ENCODE measurements around the gene CLDND1.

The CLDND1 gene

GRCh38 chr3:98530676-98531075, 8.0 kb upstream of the CLDND1 start:
- H4K20me1 ChIP-seq: no peaks in the 10 kb centered on the region
- H3K4me2 ChIP-seq: no peak overlapping the region
- no peaks in the 10 kb centered on the region for H3K36me3 ChIP-seq
- H3K27ac ChIP-seq: no peak overlapping the region
- H3K4me1 ChIP-seq: peaks cover 0 to 16% (median 4%) of the 10 kb centered on the region in 10 experiments; a peak in 9 of 20 replicates
- no peaks in the 10 kb centered on the region for H3K9me3 ChIP-seq (replicated peaks in 1 of 11)
- no peaks in the 10 kb centered on the region for H3K27me3 ChIP-seq
- H3K9ac ChIP-seq: no peak overlapping the region
- no peak overlapping the region for H3K4me3 ChIP-seq
- TF ChIP-seq Cebpa-rat (IDR thresholded peaks at IDR 0.05): no peak

DNA sequence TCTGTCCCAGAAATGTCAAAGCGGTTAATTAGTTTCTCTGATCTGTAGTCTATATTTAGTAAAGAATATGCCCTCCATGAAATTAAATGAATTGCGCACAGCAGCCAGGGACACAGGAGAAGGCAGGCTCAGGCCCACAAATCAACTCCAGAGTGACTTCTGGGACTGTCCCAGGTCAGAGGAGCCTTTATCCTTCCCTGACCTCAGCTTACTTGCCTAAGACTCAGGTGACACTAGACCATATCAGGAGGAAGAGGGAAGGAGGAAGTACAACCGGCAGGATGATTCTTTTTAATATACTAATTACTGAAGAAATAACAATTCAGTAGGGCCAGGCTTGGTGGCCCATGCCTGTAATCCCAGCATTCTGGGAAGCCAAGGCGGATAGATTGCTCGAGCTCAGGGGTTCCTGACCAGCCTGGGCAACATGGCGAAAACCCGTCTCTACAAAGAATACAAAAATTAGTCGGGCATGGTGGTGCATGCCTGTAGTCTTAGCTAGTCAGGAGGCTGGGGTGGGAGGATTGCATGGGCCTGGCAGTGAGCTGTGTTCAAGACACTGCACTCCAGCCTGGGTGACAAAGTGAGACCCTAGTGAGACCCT, 7.3 kb upstream of the CLDND1 start:
- Histone ChIP-seq H3K4me3 (no peak overlapping the region), H3K9ac (no peak overlapping the region), H3K27ac (no peak overlapping the region), H3K36me3 (no peaks in the 10 kb centered on the region), H3K9me3 (replicated peaks in 1 of 11) (no peaks in the 10 kb centered on the region), H3K4me1 (peaks cover 0 to 16% (median 4%) of the 10 kb centered on the region in 10 experiments; a peak in 9 of 20 replicates), H4K20me1 (no peaks in the 10 kb centered on the region), H3K4me2 (no peak overlapping the region), H3K27me3 (no peaks in the 10 kb centered on the region)
- no peak for TF ChIP-seq Cebpa-rat (IDR thresholded peaks at IDR 0.05)

DNA sequence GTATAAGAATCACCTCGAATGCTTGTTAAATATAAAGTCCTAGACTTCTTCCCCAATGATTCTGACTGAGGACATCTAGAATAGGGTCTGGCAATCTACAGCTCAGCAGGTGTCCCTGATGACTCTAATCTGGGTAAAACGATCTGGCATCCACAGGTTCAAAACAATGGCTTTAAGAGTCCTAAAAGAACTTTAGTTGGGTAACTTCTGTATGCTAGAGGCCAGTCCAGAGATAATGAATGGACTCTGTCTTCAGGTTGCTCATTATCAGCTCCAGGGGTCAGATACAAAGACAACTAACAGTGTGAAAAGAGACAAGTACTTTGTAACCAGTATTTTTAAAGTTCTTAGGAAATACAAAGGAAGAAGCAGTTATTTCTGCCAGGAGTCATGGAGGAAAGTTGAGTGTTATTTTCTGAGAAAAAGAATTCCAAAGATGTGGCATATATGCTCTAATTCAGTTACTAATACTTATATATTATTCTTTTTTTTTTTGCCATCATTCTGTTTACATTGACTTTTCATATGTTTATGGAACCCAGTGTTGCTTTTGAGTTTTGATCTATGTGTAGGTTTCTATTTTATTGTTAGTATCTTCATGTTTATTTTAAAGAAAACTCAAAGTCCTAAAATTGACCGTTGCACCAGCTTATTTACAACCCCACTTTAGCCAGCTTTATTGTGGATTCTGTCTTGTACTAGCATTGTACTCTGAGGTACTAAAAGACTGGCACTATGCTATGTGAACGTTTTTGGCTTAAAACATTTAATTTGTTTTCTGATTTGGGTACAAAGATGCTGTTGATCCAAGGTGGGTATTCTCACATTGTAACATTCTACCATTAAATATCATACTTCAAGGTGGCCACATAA, 6.0 kb upstream of the CLDND1 start:
- H3K9ac ChIP-seq: no peak overlapping the region

DNA sequence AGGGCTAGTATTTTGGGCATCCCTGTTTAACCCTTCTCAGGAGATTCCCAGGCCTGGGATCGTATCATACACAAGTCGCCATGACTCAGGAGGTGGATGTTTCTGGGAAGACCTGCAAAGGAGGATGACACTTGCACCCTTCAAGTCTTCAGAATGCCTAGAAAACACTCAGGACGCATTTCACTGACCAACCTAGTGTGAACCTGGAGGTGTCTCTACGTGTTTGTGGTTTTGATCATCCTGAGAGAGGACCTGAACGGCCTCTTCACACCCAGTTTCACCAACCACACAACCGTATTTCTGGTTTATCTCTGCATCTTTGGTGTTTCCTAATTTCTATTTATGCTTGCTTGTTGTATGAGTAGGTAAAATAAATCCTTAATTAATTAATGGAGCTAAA, 2.8 kb upstream of the CLDND1 start:
- H3K4me1 ChIP-seq: peaks cover 10 to 17% (median 14%) of the 10 kb centered on the region in 10 experiments; a peak in 19 of 20 replicates
- no peaks in the 10 kb centered on the region for H3K9me3 ChIP-seq (replicated peaks in 1 of 11)
- no peak overlapping the region for H3K4me2 ChIP-seq
- H3K27me3 ChIP-seq: no peaks in the 10 kb centered on the region
- H3K36me3 ChIP-seq: peaks cover 7 to 10% (median 8%) of the 10 kb centered on the region in 11 experiments; a peak in 20 of 22 replicates
- TF ChIP-seq Cebpa-rat (IDR thresholded peaks at IDR 0.05): no peak
- no peak overlapping the region for H3K4me3 ChIP-seq
- H3K9ac ChIP-seq: no peak overlapping the region
- H4K20me1 ChIP-seq: peaks cover 0 to 15% (median 0%) of the 10 kb centered on the region in 11 experiments; a peak in 6 of 22 replicates
- H3K27ac ChIP-seq: no peak overlapping the region

More for the DNA sequence above, 6.0 kb upstream of the CLDND1 start:
- Histone ChIP-seq H3K27ac (no peak overlapping the region), H3K9me3 (replicated peaks in 1 of 11) (no peaks in the 10 kb centered on the region), H3K4me3 (no peak overlapping the region), H3K4me2 (no peak overlapping the region), H3K4me1 (peaks cover 0 to 16% (median 4%) of the 10 kb centered on the region in 10 experiments; a peak in 9 of 20 replicates), H3K27me3 (no peaks in the 10 kb centered on the region), H3K36me3 (no peaks in the 10 kb centered on the region), H4K20me1 (no peaks in the 10 kb centered on the region)
- TF ChIP-seq Cebpa-rat (IDR thresholded peaks at IDR 0.05): no peak

DNA sequence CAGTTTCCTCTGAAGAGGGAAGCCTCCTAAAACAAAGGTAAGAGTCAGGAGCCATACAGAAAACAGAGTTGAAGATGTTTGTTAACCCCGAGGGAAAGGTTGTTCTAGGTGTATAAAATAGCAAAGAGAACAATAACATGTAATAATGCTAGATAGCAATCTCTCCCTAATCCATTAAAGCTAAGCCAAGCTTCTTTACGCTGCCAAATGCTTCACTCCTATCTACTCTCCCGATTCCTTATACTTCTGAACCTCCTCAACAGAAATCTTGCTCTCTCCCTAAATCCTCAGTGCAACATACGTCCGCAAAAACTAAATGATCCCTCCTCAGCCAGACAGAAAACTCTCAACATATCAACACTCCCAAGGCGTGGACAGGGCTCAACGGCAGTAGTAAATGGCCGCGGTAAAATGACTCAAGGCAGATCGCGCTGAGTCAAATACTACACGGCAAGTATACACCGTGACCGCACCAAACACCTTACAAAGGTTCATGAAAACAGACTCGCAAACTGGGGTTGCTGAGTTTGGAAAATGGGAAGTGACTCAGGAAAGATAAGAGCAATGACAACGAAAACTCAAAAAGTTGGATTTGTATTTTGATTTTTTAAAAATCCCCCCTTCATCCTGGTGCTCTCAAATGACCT, 682 bp downstream of the CLDND1 start:
- no peaks in the 10 kb centered on the region for H3K27me3 ChIP-seq
- peaks cover 10 to 31% (median 18%) of the 10 kb centered on the region in 10 experiments; a peak in 19 of 20 replicates for H3K4me1 ChIP-seq
- H3K27ac ChIP-seq: peak overlapping the region; percentile 82 to 95 (median 91)
- H3K9ac ChIP-seq: peak overlapping the region; percentile 87 to 95 (median 92)
- peaks cover 41 to 45% (median 43%) of the 10 kb centered on the region in 11 experiments for H3K36me3 ChIP-seq
- TF ChIP-seq Cebpa-rat (IDR thresholded peaks at IDR 0.05): no peak
- H4K20me1 ChIP-seq: peaks cover 0 to 40% (median 14%) of the 10 kb centered on the region in 11 experiments; a peak in 10 of 22 replicates
- H3K9me3 ChIP-seq (replicated peaks in 1 of 11): no peaks in the 10 kb centered on the region
- peak overlapping the region; percentile 74 to 98 (median 86) for H3K4me3 ChIP-seq
- H3K4me2 ChIP-seq: peak overlapping the region; percentile 78 to 93 (median 88)

DNA sequence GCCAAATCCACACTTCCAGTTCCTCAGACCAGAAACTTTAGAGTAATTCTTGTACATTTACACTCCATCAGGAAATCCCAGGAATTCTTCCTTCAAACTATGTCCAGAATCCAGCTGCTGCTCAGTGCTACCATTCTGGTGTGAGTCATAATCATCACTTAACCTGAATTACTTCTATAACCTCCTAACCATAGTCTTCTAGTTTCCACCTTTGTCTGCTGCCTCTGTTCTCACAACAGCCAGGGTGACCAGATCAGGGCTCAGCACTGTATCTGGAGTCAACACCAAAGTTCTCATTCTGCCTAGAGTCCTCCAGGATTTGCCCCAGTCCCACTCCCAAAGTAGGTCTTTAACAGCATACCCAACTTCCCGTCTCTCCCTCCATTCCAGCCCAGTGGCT, 3.4 kb downstream of the CLDND1 start:
- TF ChIP-seq Cebpa-rat (IDR thresholded peaks at IDR 0.05): no peak
- no peak overlapping the region for H3K9ac ChIP-seq
- peaks cover 0 to 45% (median 14%) of the 10 kb centered on the region in 11 experiments; a peak in 10 of 22 replicates for H4K20me1 ChIP-seq
- H3K4me1 ChIP-seq: peaks cover 10 to 37% (median 18%) of the 10 kb centered on the region in 10 experiments; a peak in 19 of 20 replicates
- H3K4me3 ChIP-seq: no peak overlapping the region
- no peaks in the 10 kb centered on the region for H3K9me3 ChIP-seq (replicated peaks in 1 of 11)
- H3K36me3 ChIP-seq: peaks cover 61 to 71% (median 68%) of the 10 kb centered on the region in 11 experiments
- H3K27me3 ChIP-seq: no peaks in the 10 kb centered on the region
- no peak overlapping the region for H3K27ac ChIP-seq
- H3K4me2 ChIP-seq: peak overlapping the region in 6 of 11 experiments; percentile 12 to 90 (median 26); a peak in 8 of 22 replicates

DNA sequence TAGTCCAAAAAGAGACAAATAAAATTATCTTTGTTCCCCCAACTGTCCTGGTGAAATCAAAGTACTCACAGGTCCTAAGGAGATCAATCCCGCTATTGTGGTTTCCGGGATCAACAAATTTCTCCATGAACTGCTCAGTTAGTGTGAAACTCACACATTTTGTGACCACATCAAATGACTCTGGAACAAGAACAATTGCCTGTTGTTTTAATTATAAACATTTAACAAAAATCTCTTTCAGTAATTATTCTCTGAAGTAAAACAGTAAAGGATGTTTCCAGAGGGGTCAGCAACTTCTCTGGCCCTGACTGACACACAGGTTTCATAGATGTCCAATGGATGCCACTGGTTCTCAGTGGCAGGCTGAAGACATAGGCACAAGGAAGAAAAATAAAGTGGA, 3.9 kb downstream of the CLDND1 start:
- no peak for TF ChIP-seq Cebpa-rat (IDR thresholded peaks at IDR 0.05)
- H3K36me3 ChIP-seq: peaks cover 62 to 77% (median 73%) of the 10 kb centered on the region in 11 experiments
- H3K9me3 ChIP-seq (replicated peaks in 1 of 11): no peaks in the 10 kb centered on the region
- peaks cover 10 to 42% (median 19%) of the 10 kb centered on the region in 10 experiments for H3K4me1 ChIP-seq
- H3K4me3 ChIP-seq: no peak overlapping the region
- H3K9ac ChIP-seq: no peak overlapping the region
- no peaks in the 10 kb centered on the region for H3K27me3 ChIP-seq
- peak overlapping the region in 3 of 11 experiments; percentile 25 to 90 (median 27); a peak in 4 of 22 replicates for H3K4me2 ChIP-seq
- peaks cover 0 to 45% (median 14%) of the 10 kb centered on the region in 11 experiments; a peak in 10 of 22 replicates for H4K20me1 ChIP-seq
- H3K27ac ChIP-seq: no peak overlapping the region

- H3K9me3 ChIP-seq (replicated peaks in 1 of 11): no peaks in the 10 kb centered on the region
- peaks cover 18 to 58% (median 40%) of the 10 kb centered on the region in 10 experiments for H3K4me1 ChIP-seq
- no peaks in the 10 kb centered on the region for H3K27me3 ChIP-seq
- H3K27ac ChIP-seq: peak overlapping the region in 2 of 11 experiments; percentile 6 to 68; a peak in 2 of 22 replicates
- peaks cover 0 to 35% (median 10%) of the 10 kb centered on the region in 11 experiments; a peak in 9 of 22 replicates for H4K20me1 ChIP-seq
- TF ChIP-seq Cebpa-rat (IDR thresholded peaks at IDR 0.05): no peak
- no peak overlapping the region for H3K9ac ChIP-seq
- peaks cover 52 to 92% (median 66%) of the 10 kb centered on the region in 11 experiments for H3K36me3 ChIP-seq
- no peak overlapping the region for H3K4me3 ChIP-seq
- no peak overlapping the region for H3K4me2 ChIP-seq
These were observed 7.8 kb downstream of the CLDND1 start for GRCh38 chr3:98514948-98515347.

Data from BLaER1 treated with 17β-estradiol and CSF1 and Interleukin-3, amounts not matched to agents 10 nM and 100 nM (cell line).